Uterus (tissue), 2 donors: ENCODE results near the gene ACTA1.

Experiments used
- CTCF ChIP-seq, 4 experiments: fragments of 200-600 bp in 2 of 4; fragments of 450-650 bp in 2 of 4; sonication (generic) in 2 of 4; IDR thresholded peaks; one replicate each; pipeline ENCODE4 v1.5.1; 2016 to 2019; ENCODE audit warnings: antibody characterized with exemption in 4 of 4, mild to moderate bottlenecking in 2 of 4, moderate library complexity in 1 of 4
- POLR2A ChIP-seq, 2 donors: fragments of 450-650 bp; IDR thresholded peaks; one replicate each; pipeline ENCODE4 v1.6.1; 2016; ENCODE audit warnings: antibody characterized with exemption in 2 of 2, mild to moderate bottlenecking in 1 of 2, moderate library complexity in 1 of 2

DNA sequence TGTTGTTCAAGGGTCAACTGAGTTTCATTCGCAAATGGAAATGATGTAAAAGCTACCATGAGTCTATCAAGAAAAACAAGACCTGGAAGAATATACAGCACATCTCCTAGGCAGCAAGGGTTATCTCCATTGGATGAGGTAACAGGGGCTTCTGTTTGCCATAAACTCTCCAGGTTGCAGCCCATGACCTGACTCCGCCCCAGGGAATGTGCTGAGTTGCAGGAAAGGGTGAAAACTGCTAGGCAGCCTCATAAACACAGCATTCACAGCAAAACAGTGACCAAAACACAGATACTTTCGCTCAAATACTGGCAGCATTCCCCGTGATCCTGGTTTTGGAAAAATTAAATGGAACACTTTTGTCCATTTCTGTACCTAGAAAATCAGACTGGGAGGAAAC is 20.2 kb upstream of the ACTA1 start:
- TF ChIP-seq CTCF (IDR thresholded peaks at IDR 0.05) (no peak), POLR2A (IDR thresholded peaks at IDR 0.05) (no peak)
